NCI-H2196 (cell line): Measurements from ENCODE around the gene CDKL1.

ENCODE experiments used
- DNase-seq: peaks from one replicate; lab custom pipeline; 2025; ENCODE audit not compliant: unreplicated experiment; lab: John Stamatoyannopoulos, UW

The CDKL1 gene

DNA sequence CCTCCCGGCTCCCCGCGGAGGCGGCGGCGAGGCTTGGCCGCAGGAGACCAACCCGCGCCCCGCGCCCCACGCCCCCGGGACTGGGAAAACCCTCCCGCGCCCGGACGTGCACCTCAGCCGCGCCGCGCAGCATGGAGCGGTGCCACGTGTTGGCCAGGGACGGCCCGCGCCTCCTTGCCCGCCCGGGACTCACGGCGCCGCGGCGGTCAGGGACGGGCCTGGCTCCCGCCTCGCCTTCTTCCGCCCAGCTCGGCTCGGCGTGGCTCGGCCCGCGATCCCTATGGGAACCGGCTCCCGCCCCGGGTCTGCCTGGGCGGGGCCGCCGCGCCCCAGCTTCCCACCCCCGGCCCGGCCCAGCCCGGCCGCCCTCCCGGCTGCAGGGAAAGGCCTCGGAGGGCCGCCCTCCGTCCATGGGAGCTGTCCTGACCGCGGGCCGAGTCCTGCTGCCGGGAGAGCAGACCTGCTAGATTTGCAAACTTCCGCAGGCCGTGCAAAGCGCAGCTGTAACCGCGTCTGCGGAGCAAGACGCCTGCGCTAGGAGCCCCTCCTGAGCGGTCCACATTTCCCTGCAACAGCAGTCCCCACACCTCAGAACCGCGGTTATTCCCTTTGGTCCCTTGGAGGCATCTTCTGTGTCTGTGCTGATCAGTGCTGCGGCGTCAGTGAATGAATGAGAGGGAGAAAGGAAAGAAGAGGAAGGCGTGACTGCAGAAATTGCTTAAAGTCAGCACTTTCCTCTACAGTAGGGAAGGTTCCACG is at the start of gene CDKL1:
Gene CDKL1 (minus strand): TSS at position 251 of the 759 bp plus-strand sequence. CDS start 1,013 bp downstream, outside the sequence.
- peak; percentile 75 for DNase-seq

DNA sequence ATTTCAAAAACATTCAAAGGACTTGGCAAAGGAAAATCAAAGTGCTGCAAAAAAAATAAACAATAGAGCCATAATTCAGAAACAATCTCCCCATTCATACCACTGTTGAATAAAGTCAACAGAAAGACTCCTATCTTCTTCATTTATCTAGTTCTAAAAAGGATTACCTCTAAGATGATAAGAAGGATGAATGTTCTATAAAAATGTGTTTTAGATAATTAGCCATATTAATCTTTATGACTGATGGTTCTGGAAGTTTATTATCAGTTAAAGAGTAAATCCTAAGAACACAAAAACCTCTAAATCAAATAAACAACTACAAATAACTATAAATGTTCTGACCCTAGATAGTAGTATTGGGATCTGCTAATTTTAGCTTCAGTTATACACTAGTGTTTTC is 37.8 kb upstream of the CDKL1 start:
- no peak for DNase-seq

DNA sequence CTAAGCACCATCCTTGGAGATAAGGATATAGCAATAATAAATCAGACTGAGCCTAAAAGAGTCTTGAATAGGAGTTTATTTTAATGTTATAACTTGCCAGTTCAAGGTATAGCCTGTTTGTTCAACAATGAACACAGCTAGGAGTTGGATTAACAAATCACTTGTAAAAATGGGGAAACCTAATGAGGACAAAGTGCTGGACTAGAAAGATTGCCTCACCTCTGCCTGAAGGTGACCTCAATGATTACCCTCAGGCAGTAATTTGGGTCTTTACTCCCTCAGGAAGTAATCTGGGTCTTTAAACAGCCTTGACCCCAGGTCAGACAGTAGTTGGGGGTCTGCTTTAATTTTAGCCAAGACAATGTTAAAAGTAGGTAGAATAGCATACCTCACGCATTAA is 35.5 kb upstream of the CDKL1 start:
- DNase-seq: no peak

DNA sequence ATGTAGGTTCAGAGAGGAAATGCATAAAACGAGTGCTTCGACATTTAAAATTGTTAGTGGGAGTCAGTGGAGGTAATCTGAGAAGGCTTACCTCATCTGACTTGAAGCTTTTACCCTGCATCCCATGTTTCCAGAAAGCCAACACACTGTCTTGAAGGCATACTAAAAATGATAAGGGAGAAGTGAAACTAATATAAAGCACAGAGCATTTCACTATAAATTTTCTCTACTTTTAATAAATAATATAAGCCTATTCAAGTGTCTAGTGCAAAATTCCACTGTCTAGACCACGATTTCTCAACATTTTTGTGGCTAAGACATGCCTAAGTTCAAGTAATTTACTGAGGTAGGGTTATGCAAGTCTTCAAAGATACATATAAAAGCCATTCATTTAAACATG is 29.1 kb upstream of the CDKL1 start:
- no peak for DNase-seq

GRCh38 chr14:50425105-50425504 is 28.4 kb upstream of the CDKL1 start:
- no peak for DNase-seq

DNA sequence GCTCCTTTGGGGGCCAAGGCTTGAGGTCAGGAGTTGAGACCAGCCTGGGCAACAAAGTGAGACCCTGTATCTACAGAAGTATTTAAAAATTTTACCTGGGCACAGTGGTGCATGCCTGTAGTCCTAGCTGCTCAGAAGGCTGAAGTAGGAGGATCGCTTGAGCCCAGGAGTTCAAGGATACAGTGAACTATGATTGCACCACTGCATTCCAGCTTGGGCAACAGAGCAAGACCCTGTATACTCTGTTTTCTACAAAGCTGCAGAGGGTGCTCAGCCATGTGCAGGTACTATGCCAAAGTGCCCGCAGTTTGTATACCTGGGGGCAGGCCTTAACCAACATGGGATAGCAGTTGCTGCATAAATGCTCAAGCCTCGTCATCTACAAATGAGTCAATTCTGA is 26.8 kb upstream of the CDKL1 start:
- no peak for DNase-seq

GRCh38 chr14:50421499-50421898 is 24.8 kb upstream of the CDKL1 start:
- no peak for DNase-seq

DNA sequence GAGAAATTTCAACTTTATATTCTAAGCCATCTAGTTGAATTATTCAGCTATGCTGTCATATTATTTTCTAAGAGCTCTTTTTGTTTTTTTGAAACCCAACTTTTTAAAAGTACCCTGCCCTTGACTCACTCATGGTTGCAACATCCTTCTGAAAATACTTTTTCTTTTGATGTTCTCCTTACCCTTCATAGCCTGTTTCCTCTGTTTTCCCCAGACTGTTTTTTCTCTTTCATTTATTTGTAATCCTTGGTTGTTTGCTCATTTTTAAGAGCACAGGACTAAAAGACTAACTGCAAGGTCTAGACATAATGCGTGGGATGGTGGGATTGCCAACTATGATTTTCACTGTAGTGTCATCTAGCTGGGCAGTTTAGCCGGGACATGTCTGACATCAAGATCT is 21.2 kb upstream of the CDKL1 start:
- no peak for DNase-seq

GRCh38 chr14:50410921-50411320 is 14.2 kb upstream of the CDKL1 start:
- no peak for DNase-seq

DNA sequence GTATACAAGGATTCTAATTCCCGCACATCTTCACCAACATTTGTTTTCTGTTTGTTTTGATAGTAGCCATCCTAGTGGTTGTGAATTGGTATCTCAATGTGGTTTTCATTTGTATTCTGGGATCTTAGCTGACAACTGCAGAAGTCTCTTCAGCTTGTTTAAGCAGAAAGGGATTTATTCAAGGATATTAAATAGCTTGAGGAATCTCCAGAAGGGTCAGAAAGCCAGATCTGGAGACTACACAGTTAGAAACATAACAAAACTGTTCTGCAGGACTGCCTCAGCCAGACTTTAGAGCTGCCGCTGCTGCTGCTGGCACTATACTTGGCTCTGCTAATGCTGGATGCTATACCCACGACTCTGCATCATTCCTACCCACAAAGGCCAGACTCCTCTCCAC is 13.4 kb upstream of the CDKL1 start:
- no peak for DNase-seq

DNA sequence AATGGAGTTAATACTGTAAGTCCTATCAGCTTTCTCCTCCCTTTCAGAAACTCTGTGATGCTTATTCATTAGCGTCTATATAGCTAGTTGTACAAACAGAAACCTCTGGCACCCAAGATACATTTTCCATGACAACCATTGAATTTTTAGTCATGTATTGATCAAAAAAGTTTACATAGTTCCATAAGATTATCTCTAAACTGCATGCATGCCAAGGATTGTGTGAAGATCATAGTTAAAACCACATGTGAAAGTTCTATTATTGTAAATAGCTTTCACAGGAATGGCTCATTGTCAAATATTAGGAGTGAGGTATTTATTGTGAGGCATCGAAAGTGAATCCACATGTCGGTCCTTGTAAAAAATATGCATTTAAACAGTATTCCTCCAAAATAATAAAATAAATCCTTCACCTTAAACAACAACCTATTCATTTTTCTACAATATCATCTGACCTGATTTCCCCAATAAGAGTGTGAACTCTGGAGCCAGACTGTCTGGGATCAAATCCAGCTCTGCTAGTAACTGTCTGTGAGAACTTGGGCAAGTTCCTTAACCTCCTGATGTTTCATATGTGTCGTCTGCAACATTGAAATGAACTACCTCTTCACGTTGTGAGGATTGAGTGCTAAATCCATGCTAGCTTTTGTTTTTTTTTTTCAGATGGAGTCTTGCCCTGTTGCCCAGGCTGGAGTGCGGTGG is 10.6 kb upstream of the CDKL1 start:
- DNase-seq: no peak

GRCh38 chr14:50403419-50403818 is 6.7 kb upstream of the CDKL1 start:
- DNase-seq: peak; percentile 36

DNA sequence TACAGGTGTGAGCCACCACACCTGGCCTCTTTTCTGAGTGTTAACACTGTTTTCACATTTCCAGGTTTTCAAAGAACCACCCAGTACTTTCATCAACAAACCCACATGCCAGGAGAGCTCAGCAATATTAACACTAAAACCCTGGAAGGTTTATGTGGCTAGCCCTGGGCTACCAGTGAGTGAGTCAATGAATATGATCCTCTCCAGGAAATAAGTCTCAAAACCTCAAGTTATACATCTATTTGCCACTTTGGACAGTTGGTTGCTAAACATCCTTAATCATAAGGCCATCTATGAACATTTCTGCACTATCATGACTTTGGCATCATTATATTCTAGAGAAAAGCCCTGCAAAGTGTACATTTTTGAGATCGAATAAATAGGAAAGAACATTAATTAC is 6.3 kb upstream of the CDKL1 start:
- no peak for DNase-seq

GRCh38 chr14:50400461-50400860 is 3.8 kb upstream of the CDKL1 start:
- no peak for DNase-seq

DNA sequence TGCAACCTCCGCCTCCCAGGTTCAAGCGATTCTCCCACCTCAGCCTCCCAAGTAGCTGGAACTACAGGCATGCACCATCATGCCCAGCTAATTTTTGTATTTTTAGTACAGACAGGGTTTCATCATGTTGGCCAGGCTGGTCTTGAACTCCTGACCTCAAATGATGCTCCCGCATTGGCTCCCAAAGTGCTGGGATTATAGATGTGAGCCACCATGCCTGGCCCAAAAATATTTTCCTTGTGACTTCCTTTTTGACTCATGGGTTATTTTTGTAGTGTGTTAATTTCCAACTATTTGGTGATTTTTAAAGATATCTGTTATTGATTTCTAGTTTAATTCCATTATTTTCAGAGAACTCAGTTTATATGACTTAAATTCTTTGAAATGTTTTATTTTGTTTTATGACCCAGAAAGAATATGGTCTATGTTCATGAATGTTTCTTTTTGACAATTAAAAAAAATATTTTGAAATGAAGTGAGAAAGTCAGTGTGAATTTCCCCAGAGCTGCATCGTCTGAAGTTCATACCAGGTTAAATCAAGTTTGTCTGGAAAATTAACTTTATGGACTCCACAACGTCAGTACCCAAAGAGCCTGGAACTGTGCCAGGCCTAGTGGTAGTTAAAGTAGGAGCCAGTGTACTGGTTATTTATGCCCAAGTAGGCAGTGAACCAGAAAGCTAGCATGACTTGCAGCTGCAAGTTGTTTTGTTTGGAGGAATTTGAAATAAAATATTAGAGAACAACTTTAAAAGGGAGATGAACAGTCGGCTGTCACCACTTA is 2.8 kb upstream of the CDKL1 start:
- peak; percentile 43 for DNase-seq

DNA sequence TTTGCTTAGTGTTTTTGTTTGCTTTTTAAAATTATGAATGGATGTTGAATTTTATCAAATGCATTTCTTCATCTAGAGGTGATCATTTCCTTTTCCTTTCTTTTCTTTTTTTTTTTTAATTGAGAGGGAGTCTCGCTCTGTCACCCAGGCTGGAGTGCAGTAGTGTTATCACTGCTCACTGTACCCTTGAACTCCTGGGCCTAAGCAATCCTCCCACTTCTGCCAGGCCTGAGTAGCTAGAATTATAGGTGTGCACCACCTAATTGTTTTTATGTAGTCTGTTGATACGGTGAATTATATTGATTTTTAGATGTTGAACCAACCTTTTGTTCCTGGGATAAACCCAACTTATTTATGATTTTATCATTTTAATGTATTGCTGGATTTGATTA is 1.5 kb upstream of the CDKL1 start:
- no peak for DNase-seq

DNA sequence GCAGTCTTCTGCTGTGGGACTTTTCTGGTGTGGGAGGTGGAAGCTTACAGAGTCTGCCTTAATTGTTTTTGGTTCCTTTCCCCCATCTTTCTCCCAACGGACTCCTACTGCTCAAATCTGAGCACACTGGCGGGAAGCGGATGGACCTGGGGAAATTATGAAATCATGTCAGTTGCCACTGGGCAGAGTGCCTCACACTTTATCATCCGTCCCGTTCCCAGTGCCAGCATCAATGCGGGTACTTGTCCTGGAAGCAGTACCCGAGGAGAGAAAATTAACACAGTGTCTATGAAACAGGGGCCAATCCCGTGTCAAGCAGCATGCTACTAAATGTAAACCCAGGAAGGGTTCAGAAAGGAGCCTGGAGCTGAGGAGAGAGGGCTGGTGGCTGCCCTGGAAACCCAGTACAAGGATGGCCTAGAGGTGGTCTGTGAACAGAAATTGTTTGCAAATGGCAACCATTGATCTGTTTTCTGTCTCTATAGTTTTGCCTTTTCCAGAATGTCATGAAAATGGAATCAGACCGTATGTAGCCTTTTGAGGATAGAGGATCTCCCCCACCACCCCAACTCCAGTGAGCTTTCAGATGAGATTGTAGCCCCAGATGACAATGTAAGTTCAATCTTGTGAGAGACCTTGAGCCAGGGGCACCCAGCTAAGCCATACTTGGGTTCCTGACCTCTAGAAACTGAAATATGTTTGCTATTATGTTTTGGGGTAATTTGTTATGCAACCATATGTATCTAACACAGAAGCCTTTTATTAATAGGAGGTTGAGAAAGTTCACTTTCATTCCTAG is 908 bp upstream of the CDKL1 start:
- no peak for DNase-seq

GRCh38 chr14:50395448-50395847 is 1.2 kb downstream of the CDKL1 start:
- DNase-seq: no peak

DNA sequence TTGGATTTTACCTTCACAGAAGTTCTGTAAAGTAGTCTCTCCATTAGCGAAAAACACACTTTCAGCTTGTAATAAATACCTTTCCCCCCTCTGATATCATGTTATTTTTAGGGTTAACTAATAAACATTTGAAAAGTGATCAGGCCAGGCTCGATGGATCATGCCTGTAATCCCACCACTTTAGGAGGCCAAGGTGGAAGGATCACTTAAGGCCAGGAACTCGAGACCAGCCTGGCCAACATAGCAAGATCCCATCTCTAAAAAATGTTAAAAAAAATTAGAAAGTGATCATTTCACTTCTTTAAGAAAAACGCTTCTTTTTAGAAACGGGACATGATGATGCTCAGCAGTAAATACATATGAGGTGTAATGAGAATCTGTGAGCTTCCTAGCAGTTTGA is 2.0 kb downstream of the CDKL1 start:
- DNase-seq: no peak

DNA sequence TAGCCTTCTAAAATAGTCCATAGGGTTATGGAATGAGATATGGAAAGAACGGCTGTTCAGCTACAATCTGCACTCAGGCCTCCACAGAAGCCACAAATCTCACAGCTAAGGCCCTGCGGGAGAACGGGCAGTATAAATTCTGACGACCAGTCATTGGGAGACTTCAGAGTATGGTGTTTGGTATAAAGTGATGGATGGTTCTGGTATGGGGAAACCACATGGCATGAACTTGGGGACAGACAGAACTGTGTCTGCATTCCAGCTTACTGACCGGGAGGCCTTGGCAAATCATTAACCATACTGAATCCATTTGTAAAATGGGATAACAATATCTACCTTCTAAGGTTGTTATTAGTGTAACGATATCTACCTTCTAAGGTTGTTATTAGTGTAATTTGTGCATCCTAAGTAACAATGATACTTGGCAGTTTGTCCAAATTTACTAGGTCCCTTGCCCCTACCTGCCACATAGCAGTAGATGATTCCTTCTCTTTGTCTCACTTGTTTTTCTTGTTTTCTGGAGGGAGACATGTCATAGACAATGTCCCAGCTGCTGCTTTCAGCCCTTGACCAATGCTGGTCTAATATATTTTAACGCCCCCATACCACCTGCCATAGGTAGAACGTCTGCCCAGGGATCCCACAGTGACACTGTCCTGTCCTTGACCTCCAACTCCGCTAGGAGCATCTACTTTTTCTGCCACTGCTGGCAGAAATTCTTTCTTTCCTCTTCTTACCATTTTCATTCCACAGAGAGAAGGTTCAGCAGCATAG is 6.8 kb downstream of the CDKL1 start:
- DNase-seq: no peak
